ENCODE data around the gene DIPK2B.

Gene DIPK2B

GRCh38 chrX:45157647-45158046 is 43.0 kb downstream of the DIPK2B start:
- DNase-seq (ENCODE audit: low spot score) = no peak

GRCh38 chrX:45154462-45154861 is 46.2 kb downstream of the DIPK2B start:
- DNase-seq (ENCODE audit: low spot score) = no peak

GRCh38 chrX:45154033-45154360 is 46.7 kb downstream of the DIPK2B start:
- no peak for DNase-seq (ENCODE audit: low spot score)

Measured in CD4-positive, alpha-beta T cell treated with Interleukin-2 at 100 ng/mL for 4 hours (primary cell).